GM12873 (cell line): Measurements from ENCODE around the gene FAM20B.

Source experiments
- CTCF ChIP-seq: IDR thresholded peaks from 2 replicates; pipeline ENCODE4 v1.5.1; 2012; ENCODE audit warnings: low read depth, mild to moderate bottlenecking, moderate library complexity, low read length, control low read depth; ENCODE audit not compliant: insufficient read depth; ENCODE audit errors: missing control alignments

Gene FAM20B

GRCh38 chr1:179026813-179027669, 1.3 kb downstream of the FAM20B start:
- no peak for TF ChIP-seq CTCF

- no peak for TF ChIP-seq CTCF
These were observed 3.6 kb downstream of the FAM20B start for GRCh38 chr1:179029321-179029759.

- no peak for TF ChIP-seq CTCF
These were observed 4.4 kb downstream of the FAM20B start for GRCh38 chr1:179030130-179030529.

- TF ChIP-seq CTCF: no peak
These were observed 5.0 kb downstream of the FAM20B start for GRCh38 chr1:179030683-179031082.

- TF ChIP-seq CTCF: no peak
These were observed 5.6 kb downstream of the FAM20B start for GRCh38 chr1:179031284-179031683.

GRCh38 chr1:179031855-179032513, 6.3 kb downstream of the FAM20B start:
- no peak for TF ChIP-seq CTCF

GRCh38 chr1:179034720-179035119, 9.0 kb downstream of the FAM20B start:
- TF ChIP-seq CTCF: no peak
